ENCODE data around the gene GPRC5D. TPM values are rescaled to one million over a fixed set of nuclear protein-coding genes. Genes with fewer than 3 reads are reported as not detected.
A peak's percentile ranks its signal among the peaks of the same experiment; 100 is the strongest.

Gene GPRC5D
- total and polyA plus RNA-seq, 8 donors, result 0.69 to 1.7 (median 0.84) TPM; not detected in 2

DNA sequence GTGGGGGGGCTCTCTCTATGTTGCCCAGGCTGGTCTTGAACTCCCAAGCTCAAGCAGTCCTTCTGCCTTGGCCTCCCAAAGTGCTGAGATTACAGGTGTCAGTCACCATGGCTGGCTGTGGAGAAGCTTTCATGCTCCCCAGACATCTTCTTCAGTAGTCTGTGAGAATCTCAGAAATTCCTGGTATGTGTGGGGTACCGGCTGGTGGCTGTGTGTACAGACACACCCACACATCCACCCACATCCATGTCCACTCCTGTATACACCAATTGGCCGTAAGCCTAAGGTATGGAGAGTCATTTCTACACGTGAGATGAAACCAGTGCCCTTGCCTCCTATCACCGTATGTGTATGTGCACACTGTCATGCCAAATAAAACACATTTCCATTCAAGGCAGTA lies 27.8 kb downstream of the GPRC5D start:
- no peaks in the 10 kb centered on the region for H3K27me3 ChIP-seq
- no peak overlapping the region for H3K4me3 ChIP-seq
- no peak for ATAC-seq
- DNase-seq, result no peak
- H3K27ac ChIP-seq, result no peak overlapping the region
- no peak for TF ChIP-seq CTCF (IDR thresholded peaks at IDR 0.05)
- H3K9me3 ChIP-seq, result no peaks in the 10 kb centered on the region
- H3K36me3 ChIP-seq, result no peaks in the 10 kb centered on the region
- intact Hi-C loops (cut with DNase I), result no loop called here
- no peaks in the 10 kb centered on the region for H3K4me1 ChIP-seq

DNA sequence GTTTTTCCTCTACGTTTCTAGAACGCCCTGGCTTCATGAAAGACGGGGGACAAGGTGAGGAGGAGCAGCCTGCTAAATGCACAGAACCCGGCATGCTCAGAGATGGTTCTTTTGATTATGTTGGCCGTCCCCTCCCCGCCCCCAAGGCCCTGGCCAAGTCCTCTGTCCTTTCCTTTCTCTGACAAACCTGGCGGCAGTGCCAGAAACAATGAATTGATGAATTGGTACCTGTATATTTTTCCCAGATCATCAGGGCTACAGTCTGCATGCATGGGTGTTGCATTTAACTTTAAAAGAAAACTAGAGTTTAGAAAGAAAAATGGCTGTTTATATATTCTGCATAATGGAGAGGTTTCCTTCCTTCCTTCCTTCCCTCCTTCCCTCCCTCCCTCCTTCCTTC lies 29.0 kb downstream of the GPRC5D start:
- no peak for ATAC-seq
- Histone ChIP-seq H3K9me3 (no peaks in the 10 kb centered on the region), H3K4me3 (no peak overlapping the region), H3K36me3 (no peaks in the 10 kb centered on the region), H3K27ac (no peak overlapping the region), H3K27me3 (no peaks in the 10 kb centered on the region), H3K4me1 (no peaks in the 10 kb centered on the region)
- TF ChIP-seq CTCF (IDR thresholded peaks at IDR 0.05), result no peak
- DNase-seq, result no peak
- intact Hi-C loops (cut with DNase I), result no loop called here

GRCh38 chr12:12922191-12922616 lies 29.8 kb downstream of the GPRC5D start:
- DNase-seq, result no peak
- no peaks in the 10 kb centered on the region for H3K36me3 ChIP-seq
- no peak overlapping the region for H3K27ac ChIP-seq
- ATAC-seq, result peak; percentile 28
- H3K27me3 ChIP-seq, result no peaks in the 10 kb centered on the region
- H3K4me3 ChIP-seq, result no peak overlapping the region
- no peaks in the 10 kb centered on the region for H3K9me3 ChIP-seq
- no peak for TF ChIP-seq CTCF (IDR thresholded peaks at IDR 0.05)
- intact Hi-C loops (cut with DNase I), result no loop called here
- H3K4me1 ChIP-seq, result no peaks in the 10 kb centered on the region

GRCh38 chr12:12919666-12920435 lies 32.1 kb downstream of the GPRC5D start:
- Histone ChIP-seq H3K4me3 (no peak overlapping the region), H3K27ac (no peak overlapping the region), H3K27me3 (no peaks in the 10 kb centered on the region), H3K4me1 (peaks cover 7 to 11% of the 10 kb centered on the region in 2 donors), H3K36me3 (no peaks in the 10 kb centered on the region), H3K9me3 (no peaks in the 10 kb centered on the region)
- ATAC-seq (no peak), DNase-seq (no peak)
- intact Hi-C loops (cut with DNase I), result loop anchor here in 1 of 2 donors (5.0 to 10.0 kb wide), 2 partner anchors 62 to 305 kb away; no protein-coding TSS in a partner anchor
- no peak for TF ChIP-seq CTCF (IDR thresholded peaks at IDR 0.05)

DNA sequence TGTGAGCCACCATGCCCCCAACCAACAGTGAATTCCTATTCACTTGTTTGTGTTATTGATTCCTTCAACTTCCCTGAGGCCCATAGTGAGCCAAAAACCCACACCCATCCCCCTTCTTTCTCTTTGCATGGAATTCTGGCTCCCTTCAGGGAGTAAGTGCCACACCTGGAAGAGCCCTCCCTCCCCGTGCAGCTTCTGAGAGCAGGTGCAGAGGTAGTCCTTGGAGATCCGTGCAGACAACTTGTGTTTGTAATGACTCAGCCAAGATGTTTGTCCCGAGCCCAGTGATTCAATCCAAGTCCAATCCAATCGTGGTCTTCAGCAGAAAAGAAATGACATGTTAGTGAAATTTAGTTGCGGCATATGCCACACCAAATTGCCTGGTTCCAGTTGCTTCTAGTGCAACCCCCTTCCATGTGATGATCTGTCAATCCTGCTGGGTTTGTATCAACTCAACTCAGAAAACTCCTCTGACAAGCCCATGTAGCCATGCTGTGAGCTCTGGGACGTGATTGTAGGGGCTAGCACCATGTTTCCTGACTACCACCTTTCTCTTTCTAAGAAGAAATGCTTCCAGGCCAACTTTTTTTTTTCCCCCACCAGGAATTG lies 33.1 kb downstream of the GPRC5D start:
- TF ChIP-seq CTCF (IDR thresholded peaks at IDR 0.05), result no peak
- H3K36me3 ChIP-seq, result no peaks in the 10 kb centered on the region
- no peaks in the 10 kb centered on the region for H3K27me3 ChIP-seq
- ATAC-seq (no peak), DNase-seq (no peak)
- intact Hi-C loops (cut with DNase I), result loop anchor here in 1 of 2 donors (5.0 to 10.0 kb wide), 2 partner anchors 63 to 306 kb away; no protein-coding TSS in a partner anchor
- H3K9me3 ChIP-seq, result no peaks in the 10 kb centered on the region
- H3K4me3 ChIP-seq, result no peak overlapping the region
- H3K4me1 ChIP-seq, result peaks cover 7 to 11% of the 10 kb centered on the region in 2 donors
- H3K27ac ChIP-seq, result no peak overlapping the region

Data from left lung (tissue), 10 donors.